Measurements from ENCODE around the gene SLC25A48.

- TF ChIP-seq CTCF (IDR thresholded peaks at IDR 0.05) = no peak
- TF ChIP-seq POLR2A (IDR thresholded peaks at IDR 0.05) = no peak
- no peak for TF ChIP-seq POLR2AphosphoS5 (IDR thresholded peaks at IDR 0.05)
Measured at GRCh38 chr5:135913713-135914626, 79.5 kb downstream of the SLC25A48 start.
